GM18909 (cell line): Measurements from ENCODE around the gene LRRC56.

ENCODE experiments used
- ATAC-seq: cut with Tn5 transposase; IDR thresholded peaks from one replicate; pipeline ENCODE4 v1.9.1; 2021; ENCODE audit warnings: mild to moderate bottlenecking; ENCODE audit not compliant: unreplicated experiment, poor library complexity

LRRC56 gene

DNA sequence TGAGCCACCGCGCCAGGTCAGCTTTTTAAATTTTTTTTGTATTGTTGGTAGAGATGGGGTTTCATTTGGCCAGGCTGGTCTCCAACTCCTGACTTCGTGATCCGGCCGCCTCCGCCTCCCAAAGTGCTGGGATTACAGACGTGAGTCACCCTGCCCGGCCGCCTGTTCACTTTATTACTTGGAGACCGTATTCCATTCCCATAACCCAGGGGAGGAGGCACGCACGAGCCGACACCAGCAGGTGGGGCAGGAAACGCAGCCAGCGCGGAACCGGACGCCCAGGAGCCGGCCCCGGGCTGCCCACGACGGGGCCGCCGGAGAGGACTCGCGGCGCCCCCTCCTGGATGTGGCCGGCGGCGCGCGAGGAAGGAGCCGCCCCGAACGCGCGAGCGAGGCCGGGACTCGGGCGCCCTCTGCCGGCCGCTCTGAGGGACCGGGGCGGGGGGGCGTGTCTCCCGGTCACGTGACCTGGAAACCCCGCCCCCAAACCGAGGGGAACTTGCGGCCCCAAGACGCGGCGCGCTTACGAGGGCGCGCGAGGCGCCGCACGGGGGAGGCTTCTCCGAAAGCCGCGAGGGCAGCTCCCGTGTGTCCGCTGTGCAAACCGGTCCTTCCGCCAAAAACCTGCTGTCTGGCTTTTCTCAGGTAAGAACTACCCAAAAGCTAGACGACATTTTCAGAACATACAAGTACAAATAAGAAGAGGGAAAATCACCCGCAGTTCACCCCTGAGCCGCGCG is 18.7 kb upstream of the LRRC56 start:
- ATAC-seq = peak; percentile 82

DNA sequence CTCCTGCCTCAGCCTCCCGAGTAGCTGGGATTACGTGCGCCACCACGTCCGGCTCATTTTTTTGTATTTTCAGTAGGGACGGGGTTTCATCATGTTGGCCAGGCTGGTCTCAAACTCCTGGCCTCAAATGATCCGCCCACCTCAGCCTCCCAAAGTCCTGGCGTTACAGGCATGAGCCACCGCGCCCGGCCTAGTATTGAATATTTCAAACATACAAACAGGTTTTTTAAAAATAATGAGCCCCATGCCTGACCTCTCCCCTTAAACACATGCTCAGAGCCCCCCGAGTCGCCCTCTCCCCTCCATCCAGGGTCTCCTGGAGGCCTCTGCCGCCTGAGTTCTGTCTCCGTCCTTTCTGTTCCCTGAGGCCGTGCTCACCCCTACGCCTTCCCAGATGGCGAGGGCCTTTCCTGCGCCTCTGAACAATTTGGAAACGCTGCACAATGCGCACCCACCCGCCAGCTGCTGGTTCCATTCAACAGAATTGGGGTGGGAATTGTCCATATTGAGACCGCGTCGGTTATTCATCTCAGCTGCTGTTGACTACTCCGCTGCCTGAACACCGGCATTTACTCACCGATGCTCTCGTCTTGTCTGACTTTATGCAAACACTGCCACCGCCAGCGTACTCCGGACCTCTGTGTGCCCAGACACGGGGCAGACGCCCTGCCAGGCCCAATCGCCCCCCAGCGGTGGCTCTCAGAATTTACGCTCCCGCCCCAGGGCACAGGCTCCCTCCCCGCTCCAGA is 16.7 kb upstream of the LRRC56 start:
- no peak for ATAC-seq

DNA sequence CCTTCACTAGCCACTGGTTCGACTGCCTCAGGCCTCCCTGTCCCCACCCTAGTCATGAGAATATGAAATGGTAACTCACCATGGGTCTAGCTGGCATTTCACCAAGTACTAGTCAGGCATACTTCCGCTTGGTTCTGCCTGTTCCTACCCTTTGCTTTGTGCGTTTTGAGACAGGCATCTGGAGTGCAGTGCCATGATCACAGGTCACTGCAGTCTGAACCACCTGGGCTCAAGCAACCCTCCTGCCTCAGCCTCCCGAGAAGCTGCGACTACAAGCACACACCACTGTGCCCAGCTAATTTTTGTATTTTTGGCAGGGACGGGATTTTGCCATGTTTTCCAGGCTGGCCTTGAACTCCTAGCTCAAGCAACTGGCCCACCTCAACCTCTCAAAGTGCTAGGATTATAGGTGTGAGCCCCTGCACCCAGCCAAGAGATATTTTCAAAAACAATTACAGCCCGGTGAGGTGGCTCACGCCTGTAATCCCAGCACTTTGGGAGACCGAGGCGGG is 16.1 kb upstream of the LRRC56 start:
- no peak for ATAC-seq

DNA sequence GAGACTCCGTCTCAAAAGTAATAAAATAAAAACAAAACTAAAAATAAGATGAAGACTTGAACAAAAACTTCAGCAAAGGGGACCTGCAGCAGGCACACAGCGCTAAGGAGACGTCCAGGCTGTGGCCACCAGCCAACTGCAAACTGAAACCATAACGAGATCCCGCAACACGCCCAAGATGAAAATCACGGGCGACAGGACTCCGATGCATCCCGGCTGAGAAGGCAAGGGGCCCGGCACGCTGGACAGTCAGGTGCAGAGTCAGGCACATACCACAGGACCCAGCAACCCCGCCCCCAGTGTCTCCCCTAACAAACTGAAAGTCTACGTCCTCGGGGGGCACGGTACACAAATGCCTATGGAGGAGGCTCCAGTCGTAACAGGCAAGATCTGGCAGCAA is 11.1 kb upstream of the LRRC56 start:
- ATAC-seq = no peak

DNA sequence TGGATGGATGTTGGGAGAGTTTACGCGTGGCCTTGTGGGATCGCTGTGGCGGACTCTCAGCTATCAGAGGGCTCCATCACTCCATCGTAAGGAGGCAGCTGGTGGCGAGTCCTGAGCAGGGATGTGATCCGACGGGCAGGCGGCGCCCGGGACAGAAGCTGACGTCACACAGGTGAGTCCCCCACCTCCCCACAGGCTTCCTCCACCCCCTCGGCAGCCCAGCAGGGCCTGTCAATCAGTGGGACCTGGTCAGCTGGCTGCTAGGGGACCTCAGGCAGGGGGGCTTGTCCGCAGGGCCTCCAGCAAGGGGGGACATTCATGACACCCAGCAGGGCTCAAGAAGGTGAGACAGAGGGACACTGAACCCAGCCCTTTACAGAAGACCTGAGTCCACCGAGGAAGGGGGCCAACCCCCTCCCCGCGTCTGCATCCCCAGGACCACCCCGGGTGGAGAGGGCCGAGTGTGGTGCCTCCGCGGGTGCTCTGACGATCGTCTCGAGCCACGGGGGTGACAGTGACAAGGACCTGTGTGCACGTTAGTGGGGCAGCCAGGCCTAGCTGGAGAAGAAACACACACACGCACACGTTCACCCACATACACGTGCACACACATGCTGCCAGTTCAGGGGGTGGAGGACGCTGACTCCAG is 9.0 kb upstream of the LRRC56 start:
- ATAC-seq = no peak

DNA sequence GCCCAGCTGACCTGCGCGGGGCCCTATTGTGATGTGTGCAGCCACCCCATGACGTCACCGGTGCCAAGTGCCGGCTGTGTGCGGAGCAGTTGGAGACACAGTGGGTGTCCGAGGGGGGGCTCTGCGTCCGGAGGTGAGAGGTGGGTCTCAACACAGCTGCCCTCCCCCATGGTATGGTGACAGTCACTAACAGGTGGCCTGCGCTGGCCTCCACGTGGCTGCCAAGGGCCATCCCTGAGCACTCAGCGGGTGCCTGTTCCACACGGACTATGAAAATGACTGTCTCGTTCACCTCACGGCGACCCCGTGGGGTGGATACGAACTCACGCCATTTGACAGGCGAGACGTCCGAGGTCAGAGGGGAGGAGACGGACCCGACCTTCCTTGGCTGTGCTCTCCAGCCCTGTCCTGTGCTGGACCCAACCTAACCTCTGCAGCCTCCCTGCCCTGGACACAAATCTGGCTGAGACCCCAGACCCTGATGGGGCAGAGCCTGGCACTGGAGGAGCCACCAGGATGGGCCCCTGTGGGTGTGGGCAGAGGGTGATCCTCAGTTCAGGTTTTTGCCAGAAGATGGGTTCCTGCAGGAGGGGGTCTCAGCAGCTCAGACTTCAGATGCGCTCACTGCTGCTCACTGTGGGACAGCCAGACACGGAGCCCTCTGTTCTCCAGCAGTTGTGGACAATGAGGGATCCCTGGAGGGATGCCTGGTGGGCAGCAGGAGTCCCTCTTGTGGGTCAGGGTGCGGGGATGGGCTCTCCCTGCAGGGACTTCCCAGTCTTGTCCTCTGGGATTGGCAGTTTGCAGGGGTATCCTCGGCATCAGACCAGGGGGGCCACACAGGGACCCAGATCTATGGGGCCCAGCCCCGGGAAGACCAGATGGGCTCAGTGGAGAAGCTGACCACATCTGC is 8.3 kb upstream of the LRRC56 start:
- no peak for ATAC-seq

DNA sequence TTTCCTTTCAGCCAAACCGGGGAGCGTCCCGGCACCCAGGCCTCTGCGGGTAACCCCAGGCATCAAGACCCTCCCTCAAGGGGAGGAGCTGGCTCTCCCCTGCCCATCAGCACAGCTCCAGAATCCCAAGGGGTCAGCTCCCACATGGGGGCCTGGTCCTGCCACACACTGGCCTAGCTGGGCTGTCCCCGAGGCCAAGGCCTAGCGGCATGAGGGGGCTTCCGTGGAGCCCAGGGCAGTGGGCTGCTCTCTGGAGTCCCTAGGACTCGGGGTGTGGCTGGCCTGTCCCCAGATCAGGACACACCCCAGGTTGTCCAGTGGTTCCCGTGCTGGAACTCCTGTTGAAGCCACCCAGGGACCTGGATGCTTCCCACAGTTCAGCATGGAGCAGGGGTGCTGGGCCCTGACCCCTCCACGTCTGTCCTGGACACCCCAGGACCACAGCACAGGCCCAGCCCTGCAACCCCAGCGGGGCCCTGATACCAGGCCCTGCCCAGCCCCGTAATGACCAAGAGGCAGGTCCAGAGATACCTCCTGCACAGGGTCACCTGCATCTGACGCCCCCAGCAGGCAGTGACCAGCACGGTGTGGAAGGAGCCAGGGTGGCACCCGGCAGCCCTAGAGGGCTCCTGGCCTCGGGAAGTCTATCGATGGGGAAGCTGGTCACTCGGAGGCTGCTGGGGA is 7.5 kb upstream of the LRRC56 start:
- no peak for ATAC-seq

DNA sequence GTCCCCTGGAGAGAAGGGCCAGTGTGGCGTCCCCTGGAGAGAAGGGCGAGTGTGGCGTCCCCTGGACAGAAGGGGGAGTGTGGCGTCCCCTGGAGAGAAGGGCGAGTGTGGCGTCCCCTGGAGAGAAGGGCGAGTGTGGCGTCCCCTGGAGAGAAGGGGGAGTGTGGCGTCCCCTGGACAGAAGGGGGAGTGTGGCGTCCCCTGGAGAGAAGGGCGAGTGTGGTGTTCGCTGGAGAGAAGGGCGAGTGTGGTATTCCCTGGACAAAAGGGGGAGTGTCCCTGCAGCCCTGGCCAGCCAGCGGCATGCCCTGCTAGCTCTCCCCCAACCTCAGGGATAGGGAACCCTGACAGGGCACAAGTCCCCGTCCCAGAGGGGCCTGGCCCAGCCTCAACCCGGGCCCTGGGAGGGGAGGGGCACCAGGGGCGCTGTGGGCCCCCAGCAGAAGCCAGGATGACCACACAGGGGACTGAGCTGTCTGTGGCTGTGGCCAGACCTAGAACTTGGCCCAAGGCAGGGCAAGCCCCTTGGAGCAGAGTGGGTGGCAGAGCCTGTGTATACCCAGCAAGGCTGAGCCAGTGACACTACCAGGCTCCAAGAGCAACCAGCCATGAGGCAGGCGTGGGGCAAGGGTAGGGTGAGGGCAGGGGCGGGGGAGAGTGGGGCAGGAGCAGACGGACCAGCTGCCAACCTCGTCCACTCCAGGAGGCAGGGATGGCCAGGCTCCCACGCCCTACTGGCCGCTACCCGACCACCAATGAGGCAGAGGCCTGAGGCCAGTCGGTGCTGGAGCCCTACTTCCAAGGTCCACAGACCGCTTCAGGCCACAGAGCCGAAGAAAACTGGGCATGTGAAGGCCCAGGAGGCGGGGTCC is 6.1 kb upstream of the LRRC56 start:
- no peak for ATAC-seq

DNA sequence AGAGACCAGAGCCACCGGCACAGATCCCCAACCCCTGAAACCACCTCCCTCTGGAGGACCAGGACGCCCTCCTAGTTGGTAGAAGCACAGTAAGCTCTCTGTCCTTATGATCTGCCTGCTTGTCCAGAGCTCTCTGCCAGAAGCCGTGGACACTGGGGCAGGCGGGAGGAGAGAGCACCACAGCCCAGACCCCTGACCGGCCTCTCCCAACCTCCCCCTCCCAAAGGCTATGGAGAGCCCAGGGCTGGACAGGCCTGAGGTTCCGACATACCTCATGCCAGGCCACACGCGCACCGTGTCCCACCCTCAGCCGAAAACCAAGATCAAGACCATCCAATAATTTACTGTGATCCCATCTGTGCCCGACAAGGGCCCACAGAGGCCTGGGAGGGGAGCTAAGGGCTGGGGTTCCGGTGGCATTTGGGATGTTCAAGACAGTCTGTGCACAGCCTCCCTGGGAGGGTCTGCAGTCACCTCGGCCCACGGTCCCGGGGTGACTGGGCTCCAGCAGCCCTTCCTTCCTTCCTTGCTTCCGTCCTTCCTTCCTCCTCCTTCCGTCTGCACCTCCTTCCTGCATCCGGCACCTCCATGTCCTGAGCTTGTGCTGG is 5.3 kb upstream of the LRRC56 start:
- ATAC-seq = no peak

DNA sequence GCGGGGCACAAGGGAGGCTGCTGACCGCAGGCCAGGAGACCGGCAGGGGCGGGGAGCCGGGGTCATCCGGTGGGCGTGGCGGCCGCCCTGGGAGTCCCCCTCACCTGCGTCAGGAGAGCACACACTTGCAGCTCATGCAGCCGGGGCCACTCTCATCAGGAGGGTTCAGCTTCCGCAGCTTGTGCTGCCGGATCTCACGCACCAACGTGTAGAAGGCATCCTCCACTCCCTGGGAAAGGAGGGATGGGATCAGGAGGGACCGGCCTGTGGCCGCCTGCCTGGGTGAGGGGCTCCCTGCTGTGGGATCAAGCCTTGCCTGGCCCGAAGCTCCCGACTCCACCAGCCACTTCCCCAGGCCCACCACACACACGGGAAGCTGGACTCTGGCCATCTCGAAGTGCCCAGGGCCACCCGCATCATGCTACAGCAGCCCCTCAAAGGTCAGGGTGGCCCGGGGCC is 4.8 kb upstream of the LRRC56 start:
- no peak for ATAC-seq

DNA sequence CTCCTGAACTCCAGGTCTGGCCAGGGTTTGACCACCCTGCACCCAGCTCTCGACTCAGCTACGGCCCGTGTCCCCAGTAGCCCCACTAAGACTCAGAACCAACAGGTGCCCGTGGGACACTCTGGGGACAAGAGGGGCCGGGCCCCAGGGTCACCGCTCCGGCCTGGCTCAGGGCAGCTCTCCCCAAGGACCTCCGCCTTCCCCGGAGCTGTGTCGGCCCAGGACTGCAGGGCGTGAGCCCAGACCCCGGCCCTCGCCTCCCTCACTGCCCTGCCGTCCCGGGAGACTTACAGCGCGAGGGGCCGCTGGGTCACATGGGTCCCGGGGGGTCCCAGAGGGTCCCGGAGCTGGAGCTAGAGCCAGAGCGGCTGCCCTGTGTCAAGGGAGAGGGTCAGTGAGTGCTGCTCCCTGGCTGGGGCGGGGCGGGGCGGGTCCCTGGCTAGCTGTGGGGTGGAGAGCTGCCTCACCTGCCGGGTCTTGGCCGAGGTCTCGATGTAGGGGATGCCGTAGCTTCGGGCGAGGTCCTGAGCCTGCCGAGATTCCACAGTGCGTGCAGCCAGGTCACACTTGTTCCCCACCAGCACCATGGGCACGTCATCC is 4.2 kb upstream of the LRRC56 start:
- ATAC-seq = no peak

DNA sequence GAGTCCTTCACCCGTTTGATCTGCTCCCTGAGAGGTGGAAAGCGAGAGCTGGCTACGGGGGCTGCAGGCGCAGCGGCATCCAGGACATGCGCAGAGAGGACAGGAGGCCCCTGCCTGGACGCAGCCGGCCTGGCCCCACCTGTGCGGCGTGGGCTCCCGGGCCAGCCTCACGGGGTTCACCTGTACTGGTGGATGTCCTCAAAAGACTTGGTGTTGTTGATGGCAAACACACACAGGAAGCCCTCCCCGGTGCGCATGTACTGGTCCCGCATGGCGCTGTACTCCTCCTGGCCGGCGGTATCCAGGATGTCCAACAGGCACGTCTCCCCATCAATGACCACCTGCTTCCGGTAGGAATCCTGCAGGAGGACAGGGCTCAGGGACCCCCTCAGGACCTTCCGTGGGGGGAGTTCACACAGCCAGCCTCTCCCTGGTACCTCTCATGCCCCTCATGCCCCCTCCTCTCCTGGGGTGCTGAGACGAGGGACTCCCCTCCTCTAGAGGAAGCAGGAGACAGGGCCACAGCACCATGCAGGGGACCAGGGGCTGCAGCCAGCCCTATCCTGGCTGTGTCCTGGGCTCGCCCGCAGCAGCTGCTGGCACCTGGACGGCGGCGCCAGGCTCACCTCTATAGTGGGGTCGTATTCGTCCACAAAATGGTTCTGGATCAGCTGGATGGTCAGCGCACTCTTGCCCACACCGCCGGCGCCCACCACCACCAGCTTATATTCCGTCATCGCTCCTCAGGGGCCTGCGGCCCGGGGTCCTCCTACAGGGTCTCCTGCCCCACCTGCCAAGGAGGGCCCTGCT is 3.5 kb upstream of the LRRC56 start:
- no peak for ATAC-seq

DNA sequence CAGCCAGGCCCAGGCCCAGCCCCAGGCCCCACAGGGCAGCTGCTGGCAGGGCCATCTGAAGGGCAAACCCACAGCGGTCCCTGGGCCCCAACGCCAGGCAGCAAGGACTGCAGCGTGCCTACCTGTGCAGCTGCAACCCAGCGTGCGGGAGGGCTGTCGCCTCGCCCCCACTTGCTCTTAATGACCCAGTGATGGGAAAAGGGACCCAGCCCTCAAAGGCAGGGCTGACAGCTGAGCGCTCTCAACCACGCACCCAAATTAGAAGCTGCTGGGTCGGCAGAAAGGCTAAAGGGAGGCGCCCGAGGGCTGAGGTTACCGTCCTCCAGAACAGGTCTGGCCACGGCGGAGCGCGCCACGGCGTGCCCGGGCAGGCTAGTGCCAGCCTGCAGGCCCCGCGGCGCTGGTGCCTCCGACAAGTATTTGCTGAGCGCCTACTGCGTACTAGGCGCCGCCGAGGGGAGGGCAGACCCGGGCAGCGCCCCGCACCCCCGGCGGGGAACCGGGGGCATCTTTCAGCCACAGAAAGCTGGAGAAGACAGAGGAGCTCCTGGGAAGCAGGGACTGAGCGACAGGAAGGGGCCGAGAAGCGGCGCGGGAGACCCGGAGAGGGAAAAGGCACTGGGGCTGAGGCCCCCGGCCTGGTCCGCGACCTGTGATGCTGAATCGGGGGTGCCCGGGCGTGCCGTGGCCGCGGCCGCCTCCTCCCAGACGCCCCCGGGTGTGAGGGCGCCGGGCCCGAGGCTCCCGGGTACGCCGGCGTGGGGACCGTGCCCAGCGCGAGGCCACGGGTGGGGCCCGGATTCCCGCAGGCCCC is 2.7 kb upstream of the LRRC56 start:
- peak; percentile 1 for ATAC-seq

DNA sequence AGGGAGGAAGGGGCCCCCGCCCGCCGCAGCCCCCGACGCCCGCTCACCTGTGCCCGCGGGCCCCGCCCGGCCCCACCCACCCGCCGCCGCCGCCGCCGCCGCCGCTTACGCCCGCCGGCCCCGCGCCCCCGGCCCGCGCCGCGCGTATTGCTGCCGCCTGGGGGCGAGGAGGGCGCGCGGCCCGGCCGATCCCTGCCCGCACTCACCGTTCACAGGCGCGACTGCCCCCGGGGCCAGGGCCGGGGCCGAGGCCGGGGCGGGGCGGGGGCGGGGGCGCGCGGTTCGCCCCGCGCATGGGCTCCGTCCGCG is 2.2 kb upstream of the LRRC56 start:
- peak; percentile 22 for ATAC-seq

DNA sequence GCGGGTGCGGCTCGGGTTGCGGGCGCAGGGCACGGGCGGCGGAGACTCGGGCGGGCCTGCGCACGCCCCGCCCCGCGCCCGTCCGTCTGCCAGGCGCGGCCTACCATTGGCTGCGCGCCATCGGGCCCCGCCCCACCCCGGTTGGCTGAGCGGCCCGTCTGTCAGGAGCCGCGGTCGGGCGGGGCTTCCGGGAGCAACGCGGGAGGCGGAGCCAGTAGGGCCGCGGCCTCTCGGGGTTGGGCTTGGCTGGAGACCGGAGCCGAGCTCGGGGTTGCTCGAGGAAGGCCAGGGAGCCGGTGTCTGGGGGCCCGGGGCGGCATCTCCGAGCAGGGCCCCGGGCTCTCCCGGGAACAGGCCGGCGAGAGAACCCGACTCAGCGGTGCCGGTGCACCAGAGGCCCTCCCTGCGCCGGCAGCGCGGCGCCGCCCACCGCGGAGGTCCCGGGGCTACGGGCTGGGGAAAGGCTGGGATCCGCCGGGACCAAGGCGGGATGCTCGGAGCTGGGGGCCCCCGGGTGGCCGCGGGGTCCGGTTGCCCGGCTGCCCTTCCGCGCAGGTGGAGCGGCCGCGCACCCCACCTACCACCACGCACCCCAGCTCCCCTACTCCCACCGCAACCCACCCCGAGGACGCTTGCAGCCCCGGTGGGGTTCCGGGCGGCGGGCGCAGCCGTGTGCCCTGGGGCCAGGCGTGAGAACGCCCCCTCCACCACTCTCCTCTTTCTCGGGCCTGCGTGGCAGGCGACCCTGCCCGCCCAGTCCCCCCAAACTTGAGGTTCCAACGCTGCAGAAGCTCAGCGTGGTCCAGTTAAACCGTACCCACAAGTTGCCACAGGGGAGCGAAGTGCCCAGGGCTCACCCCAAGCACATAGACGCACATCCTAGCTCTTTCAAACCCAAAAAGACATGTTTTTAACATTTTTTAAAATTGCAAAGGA is 1.5 kb upstream of the LRRC56 start, which contains the start of gene HRAS:
Gene HRAS (minus strand): TSS at position 58 of the 936 bp plus-strand sequence.
- peak; percentile 74 for ATAC-seq
